OCI-LY1 (cell line): ENCODE results near the gene CRX.
"Not testable (repeated sequence)": the region's sequence is repeated elsewhere in the genome, so short reads cannot be mapped to it uniquely, and the experiment has no call there.

ENCODE experiments used
- H2AFZ ChIP-seq: fragments of 200-600 bp; sonication (generic), shearing (Covaris generic); 2 replicates; pipeline ENCODE4 v1.6.0; 2014; ENCODE audit warnings: antibody characterized with exemption, mild to moderate bottlenecking, low read length
- H3F3A ChIP-seq: fragments of 200-600 bp; sonication (generic), shearing (Covaris generic); 2 replicates; pipeline ENCODE4 v1.6.0; 2014; ENCODE audit warnings: mild to moderate bottlenecking, antibody characterized with exemption, low read length, moderate library complexity; ENCODE audit not compliant: insufficient read depth
- H3K27ac ChIP-seq: fragments of 200-600 bp; sonication (generic); 2 replicates; pipeline ENCODE4 v1.5.1; 2014; ENCODE audit warnings: low read length, mixed run types, mild to moderate bottlenecking, low read depth; ENCODE audit not compliant: poor library complexity, severe bottlenecking
- H3K27me3 ChIP-seq: fragments of 200-600 bp; sonication (generic); 2 replicates; pipeline ENCODE4 v1.6.0; 2014; ENCODE audit warnings: antibody characterized with exemption, mild to moderate bottlenecking, low read length, moderate library complexity; ENCODE audit not compliant: insufficient read depth
- H3K36me3 ChIP-seq: fragments of 200-600 bp; sonication (generic); 2 replicates; pipeline ENCODE4 v1.6.1; 2014; ENCODE audit warnings: mild to moderate bottlenecking, antibody characterized with exemption, low read length, moderate library complexity, mixed read lengths; ENCODE audit not compliant: insufficient read depth
- H3K4me1 ChIP-seq: fragments of 200-600 bp; sonication (generic); 2 replicates; pipeline ENCODE4 v1.5.1; 2014; ENCODE audit warnings: mild to moderate bottlenecking, low read length, moderate library complexity; ENCODE audit not compliant: insufficient read depth, severe bottlenecking
- H3K4me2 ChIP-seq: fragments of 200-600 bp; sonication (generic), shearing (Covaris generic); 2 replicates; pipeline ENCODE4 v1.6.1; 2014; ENCODE audit warnings: low read length
- H3K4me3 ChIP-seq: fragments of 200-600 bp; sonication (generic); 2 replicates; pipeline ENCODE4 v1.5.1; 2014; ENCODE audit warnings: low read length, low read depth, mild to moderate bottlenecking, mixed read lengths; ENCODE audit not compliant: poor library complexity, severe bottlenecking
- H3K79me2 ChIP-seq: fragments of 200-600 bp; shearing (Covaris generic); 2 replicates; pipeline ENCODE4 v1.6.1; 2016; ENCODE audit warnings: mixed run types, low read length, mixed read lengths; ENCODE audit not compliant: insufficient read depth
- H3K9ac ChIP-seq: fragments of 200-600 bp; sonication (generic), shearing (Covaris generic); 2 replicates; pipeline ENCODE4 v1.6.1; 2014; ENCODE audit warnings: mild to moderate bottlenecking, low read length, mixed read lengths
- H3K9me2 ChIP-seq: fragments of 200-600 bp; sonication (generic), shearing (Covaris generic); 2 replicates; pipeline ENCODE4 v1.6.1; 2014; ENCODE audit warnings: low read depth, mild to moderate bottlenecking, low read length, mixed read lengths
- H3K9me3 ChIP-seq: fragments of 200-600 bp; shearing (Covaris generic); 2 replicates; pipeline ENCODE4 v1.6.1; 2014; ENCODE audit warnings: low read length, mixed read lengths
- H4K20me1 ChIP-seq: fragments of 200-600 bp; sonication (generic), shearing (Covaris generic); 2 replicates; pipeline ENCODE4 v1.6.0; 2016; ENCODE audit warnings: mild to moderate bottlenecking, low read length; ENCODE audit not compliant: insufficient read depth
- CTCF ChIP-seq: fragments of 200-600 bp; sonication (generic), shearing (Covaris generic); IDR thresholded peaks from 2 replicates; pipeline ENCODE4 v1.5.1; 2017; ENCODE audit warnings: mild to moderate bottlenecking, antibody characterized with exemption, low read length, moderate library complexity, mixed read lengths
- EZH2 ChIP-seq: fragments of 200-600 bp; sonication (generic), shearing (Covaris generic); IDR thresholded peaks from 2 replicates; pipeline ENCODE4 v1.8.0; 2017; ENCODE audit warnings: borderline replicate concordance, mixed run types, mild to moderate bottlenecking, antibody characterized with exemption, low read length, moderate library complexity, mixed read lengths

CRX gene

GRCh38 chr19:47821460-47822020, at the start of gene CRX:
TSS of gene CRX (plus strand) at chr19:47821937. CDS start at chr19:47834444, 12,507 bp downstream.
- Histone ChIP-seq H3K79me2 (no peaks in the 10 kb centered on the region), H4K20me1 (no peaks in the 10 kb centered on the region), H3K4me2 (no peak within 1 kb of the TSS), H2AFZ (no peak within 1 kb of the TSS), H3K9me3 (no peaks in the 10 kb centered on the region), H3F3A (no peaks in the 10 kb centered on the region), H3K27ac (no peak within 1 kb of the TSS), H3K27me3 (0 out of 2 replicates have a peak, but pooled peaks cover 4% of the 10 kb centered on the region), H3K36me3 (no peaks in the 10 kb centered on the region), H3K9me2 (no peaks in the 10 kb centered on the region), H3K4me1 (no peaks in the 10 kb centered on the region), H3K9ac (no peak within 1 kb of the TSS), H3K4me3 (no peak within 1 kb of the TSS)
- TF ChIP-seq EZH2: no peak

GRCh38 chr19:47776568-47776967, 45.2 kb upstream of the CRX start:
- no peaks in the 10 kb centered on the region for H4K20me1 ChIP-seq
- H3K4me2 ChIP-seq: no peak overlapping the region
- no peaks in the 10 kb centered on the region for H3K27me3 ChIP-seq
- peaks cover 12% of the 10 kb centered on the region for H3K4me1 ChIP-seq
- H3K27ac ChIP-seq: no peak overlapping the region
- no peaks in the 10 kb centered on the region for H3F3A ChIP-seq
- no peaks in the 10 kb centered on the region for H3K79me2 ChIP-seq
- no peak overlapping the region for H3K4me3 ChIP-seq
- no peaks in the 10 kb centered on the region for H3K9me3 ChIP-seq
- H3K9ac ChIP-seq: no peak overlapping the region
- no peak overlapping the region for H2AFZ ChIP-seq
- H3K36me3 ChIP-seq: peaks cover 9% of the 10 kb centered on the region; the same call in 1 of the 2 replicates
- TF ChIP-seq EZH2 (no peak), CTCF (no peak)
- H3K9me2 ChIP-seq: no peaks in the 10 kb centered on the region

- not testable (repeated sequence) for H2AFZ ChIP-seq, H4K20me1 ChIP-seq, H3K9ac ChIP-seq, H3K9me3 ChIP-seq, H3K27me3 ChIP-seq, H3K9me2 ChIP-seq, H3F3A ChIP-seq, H3K79me2 ChIP-seq, H3K27ac ChIP-seq
- H3K4me2 ChIP-seq: peak overlapping the region; percentile 85
- H3K36me3 ChIP-seq: peaks cover 15% of the 10 kb centered on the region; the same call in 1 of the 2 replicates
- H3K4me3 ChIP-seq: peak overlapping the region; percentile 83
- H3K4me1 ChIP-seq: peaks cover 12% of the 10 kb centered on the region
Measured at GRCh38 chr19:47777245-47778048, 44.3 kb upstream of the CRX start.

GRCh38 chr19:47778049-47778953, 43.4 kb upstream of the CRX start, which contains the start of gene SELENOW:
TSS of gene SELENOW (plus strand) at chr19:47778703. CDS start at chr19:47778786, 83 bp downstream.
- no peaks in the 10 kb centered on the region for H4K20me1 ChIP-seq
- no peaks in the 10 kb centered on the region for H3K27me3 ChIP-seq

More at GRCh38 chr19:47778049-47778953, 43.4 kb upstream of the CRX start, which contains the start of gene SELENOW:
- no peaks in the 10 kb centered on the region for H3F3A ChIP-seq
- TF ChIP-seq EZH2 (no peak), CTCF (no peak)
- peak within 1 kb of the TSS; percentile 85 for H3K4me2 ChIP-seq
- H3K27ac ChIP-seq: peak within 1 kb of the TSS; percentile 62
- H3K79me2 ChIP-seq: no peaks in the 10 kb centered on the region
- peaks cover 12% of the 10 kb centered on the region for H3K4me1 ChIP-seq
- peak within 1 kb of the TSS; percentile 83 for H3K4me3 ChIP-seq
- H3K9me2 ChIP-seq: no peaks in the 10 kb centered on the region
- H3K9me3 ChIP-seq: no peaks in the 10 kb centered on the region
- H3K9ac ChIP-seq: peak within 1 kb of the TSS; percentile 82
- peak within 1 kb of the TSS; percentile 19; the same call in 1 of the 2 replicates for H2AFZ ChIP-seq
- peaks cover 15% of the 10 kb centered on the region; the same call in 1 of the 2 replicates for H3K36me3 ChIP-seq
